PC-9 (cell line): Measurements from ENCODE around the gene NELFA. TPM values are rescaled to one million over a fixed set of nuclear protein-coding genes. Genes with fewer than 3 reads are reported as not detected.

Experiments used
- BruUV-seq: library from RNA; stranded (reverse); fragments of 400-500 nt; replicated peaks from 2 replicates; lab custom pipeline; 2021; lab: Mats Ljungman, UMichigan
- CTCF ChIA-PET: fragments of 300-600 bp; sonication (Branson Sonifier 250); formaldehyde crosslinking; loops from one replicate; lab custom pipeline; 2022; ENCODE audit warnings: antibody characterized with exemption; lab: Charles Lee
- POLR2A ChIA-PET: fragments of 300-600 bp; sonication (Branson Sonifier 250); formaldehyde crosslinking; loops from one replicate; lab custom pipeline; 2022; ENCODE audit warnings: antibody characterized with exemption; ENCODE audit not compliant: unreplicated experiment; lab: Charles Lee
- DNase-seq, 2 experiments: peaks; one replicate each; pipeline versions ENCODE4 v3.0.0 to v3.0.0-alpha.2; 2015 to 2022; ENCODE audit warnings: mixed read lengths in 1 of 2
- H2AFZ ChIP-seq: fragments of 200-600 bp; sonication (generic); 2 replicates; pipeline ENCODE4 v1.8.1; 2017; ENCODE audit warnings: antibody characterized with exemption
- H3F3A ChIP-seq: fragments of 200-600 bp; sonication (generic); 2 replicates; pipeline ENCODE4 v1.8.1; 2017; ENCODE audit warnings: antibody characterized with exemption, mild to moderate bottlenecking, low read depth; ENCODE audit not compliant: insufficient read depth
- H3K27ac ChIP-seq: fragments of 200-600 bp; sonication (generic); 2 replicates; pipeline ENCODE4 v1.6.1; 2016; ENCODE audit warnings: mixed run types
- H3K27me3 ChIP-seq: fragments of 200-600 bp; sonication (generic); 2 replicates; pipeline ENCODE4 v1.6.1; 2016; ENCODE audit warnings: low read depth, mixed run types; ENCODE audit not compliant: insufficient read depth
- H3K36me3 ChIP-seq: fragments of 200-600 bp; sonication (generic); 2 replicates; pipeline ENCODE4 v1.6.1; 2016; ENCODE audit warnings: low read depth, mixed run types
- H3K4me1 ChIP-seq: fragments of 200-600 bp; sonication (generic); replicated peaks from 2 replicates; pipeline ENCODE4 v1.6.1; 2016; ENCODE audit warnings: mixed run types; ENCODE audit not compliant: insufficient read depth
- H3K4me2 ChIP-seq: fragments of 200-600 bp; sonication (generic); 2 replicates; pipeline ENCODE4 v1.6.1; 2017; ENCODE audit warnings: mixed run types
- H3K4me3 ChIP-seq: fragments of 200-600 bp; sonication (generic); 2 replicates; pipeline ENCODE4 v1.6.1; 2016; ENCODE audit warnings: mixed run types
- H3K79me2 ChIP-seq: fragments of 200-600 bp; sonication (generic); 2 replicates; pipeline ENCODE4 v1.6.1; 2017; ENCODE audit warnings: low read depth, mixed run types
- H3K9me2 ChIP-seq: fragments of 200-600 bp; sonication (generic); 2 replicates; pipeline ENCODE4 v1.8.1; 2017; ENCODE audit warnings: mild to moderate bottlenecking; ENCODE audit not compliant: insufficient read depth
- H3K9me3 ChIP-seq: fragments of 200-600 bp; sonication (generic); 2 replicates; pipeline ENCODE4 v1.8.1; 2016; ENCODE audit warnings: low read depth; ENCODE audit not compliant: insufficient read depth
- H4K20me1 ChIP-seq: fragments of 200-600 bp; sonication (generic); 2 replicates; pipeline ENCODE4 v1.8.1; 2017; ENCODE audit not compliant: insufficient read depth
- EZH2 ChIP-seq: fragments of 200-600 bp; sonication (generic); IDR thresholded peaks from 2 replicates; pipeline ENCODE4 v1.8.0; 2017; ENCODE audit warnings: antibody characterized with exemption, low read depth
- intact Hi-C: fragments of 100-400 bp; cut with micrococcal nuclease; formaldehyde crosslinking; loops from one replicate; pipeline ENCODE4 v1.10.0; 2022; ENCODE audit not compliant: unreplicated experiment
- microRNA-seq: library from miRNA; unstranded; fragments of <30 nt; microRNA quantifications from one replicate; pipeline ENCODE4 v1.2.0, GENCODE V29; 2021; ENCODE audit warnings: borderline number of aligned reads, borderline replicate concordance
- total RNA-seq: library from RNA; stranded (reverse); gene quantifications from 2 replicates; pipeline ENCODE4 v1.2.3, GENCODE V29; 2021
- TF ChIP-seq, protein P1 (sequence below): fragments of 200-600 bp; sonication (generic); conservative IDR thresholded peaks from 2 replicates; pipeline ENCODE4 v1.6.1; 2017; ENCODE audit warnings: mixed run types, antibody characterized with exemption, mild to moderate bottlenecking, moderate library complexity

NELFA gene
- total RNA-seq, 1 experiment from 2014 or later: 52.4 TPM

DNA sequence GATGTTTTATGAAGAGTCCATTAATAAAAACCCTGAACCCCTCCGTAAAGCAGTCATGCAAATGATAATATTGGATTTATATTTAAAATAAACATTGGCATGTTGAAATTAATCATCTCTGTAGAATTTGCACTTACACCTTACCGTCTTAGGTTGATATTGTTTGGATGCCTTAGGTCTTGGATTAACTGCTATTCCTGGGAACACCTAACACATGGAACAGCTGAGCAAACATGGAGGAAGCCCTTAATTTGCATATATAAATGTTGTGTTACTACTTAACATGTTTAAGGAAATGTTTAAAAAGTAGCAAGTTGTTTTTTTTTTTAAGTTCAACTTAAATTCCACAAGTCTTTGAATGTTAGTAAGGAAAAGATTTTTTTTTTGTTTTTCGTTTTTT lies 75.1 kb downstream of the NELFA start:
- Histone ChIP-seq H3K9me2 (no peaks in the 10 kb centered on the region), H3K4me3 (no peak overlapping the region), H3K4me2 (no peak overlapping the region), H3K36me3 (0 out of 2 replicates have a peak, but pooled peaks cover 5% of the 10 kb centered on the region), H3F3A (peaks cover 6% of the 10 kb centered on the region), H3K79me2 (no peaks in the 10 kb centered on the region; the same call in 1 of the 2 replicates), H3K27ac (no peak overlapping the region), H4K20me1 (no peaks in the 10 kb centered on the region; the same call in 1 of the 2 replicates), H3K9me3 (no peaks in the 10 kb centered on the region), H3K27me3 (no peaks in the 10 kb centered on the region), H3K4me1 (0 out of 2 replicates have a peak, but pooled peaks cover 1% of the 10 kb centered on the region), H2AFZ (no peak overlapping the region)
- POLR2A ChIA-PET: no interaction called here
- intact Hi-C loops: no loop called here
- no TSS peak for BruUV-seq
- no peak for TF ChIP-seq EZH2
- TF ChIP-seq, protein P1, sequence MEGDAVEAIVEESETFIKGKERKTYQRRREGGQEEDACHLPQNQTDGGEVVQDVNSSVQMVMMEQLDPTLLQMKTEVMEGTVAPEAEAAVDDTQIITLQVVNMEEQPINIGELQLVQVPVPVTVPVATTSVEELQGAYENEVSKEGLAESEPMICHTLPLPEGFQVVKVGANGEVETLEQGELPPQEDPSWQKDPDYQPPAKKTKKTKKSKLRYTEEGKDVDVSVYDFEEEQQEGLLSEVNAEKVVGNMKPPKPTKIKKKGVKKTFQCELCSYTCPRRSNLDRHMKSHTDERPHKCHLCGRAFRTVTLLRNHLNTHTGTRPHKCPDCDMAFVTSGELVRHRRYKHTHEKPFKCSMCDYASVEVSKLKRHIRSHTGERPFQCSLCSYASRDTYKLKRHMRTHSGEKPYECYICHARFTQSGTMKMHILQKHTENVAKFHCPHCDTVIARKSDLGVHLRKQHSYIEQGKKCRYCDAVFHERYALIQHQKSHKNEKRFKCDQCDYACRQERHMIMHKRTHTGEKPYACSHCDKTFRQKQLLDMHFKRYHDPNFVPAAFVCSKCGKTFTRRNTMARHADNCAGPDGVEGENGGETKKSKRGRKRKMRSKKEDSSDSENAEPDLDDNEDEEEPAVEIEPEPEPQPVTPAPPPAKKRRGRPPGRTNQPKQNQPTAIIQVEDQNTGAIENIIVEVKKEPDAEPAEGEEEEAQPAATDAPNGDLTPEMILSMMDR: no peak
- no peak for DNase-seq
- CTCF ChIA-PET: no interaction called here

DNA sequence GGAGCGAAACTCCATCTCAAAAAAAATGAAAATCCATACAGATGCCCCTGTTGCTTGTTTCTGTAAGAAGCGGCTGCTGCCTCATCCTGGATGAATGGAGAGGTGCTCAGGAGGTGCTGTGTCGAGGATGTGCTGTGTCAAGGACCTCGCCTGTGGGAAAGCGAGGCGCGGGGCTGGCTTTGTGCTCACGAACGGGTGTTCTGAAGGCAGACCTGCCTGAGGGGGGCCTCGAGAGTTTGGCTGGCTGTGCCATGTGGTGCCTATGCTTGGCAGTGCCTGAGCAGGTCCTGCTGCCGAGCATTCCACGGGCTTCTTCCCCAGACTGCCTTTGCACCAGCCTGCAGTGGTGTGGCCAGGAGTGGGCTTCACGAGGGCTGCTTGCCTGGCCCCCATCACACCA lies 76.0 kb downstream of the NELFA start:
- intact Hi-C loops: no loop called here
- Histone ChIP-seq H2AFZ (no peak overlapping the region), H3K27me3 (no peaks in the 10 kb centered on the region), H3K27ac (no peak overlapping the region), H3F3A (peaks cover 4% of the 10 kb centered on the region; the same call in 1 of the 2 replicates), H3K4me2 (no peak overlapping the region), H3K9me3 (no peaks in the 10 kb centered on the region), H3K79me2 (0 out of 2 replicates have a peak, but pooled peaks cover 4% of the 10 kb centered on the region), H3K4me3 (no peak overlapping the region), H3K36me3 (peaks cover 5% of the 10 kb centered on the region; the same call in 1 of the 2 replicates), H4K20me1 (no peaks in the 10 kb centered on the region; the same call in none of the 2 replicates), H3K4me1 (peaks cover 7% of the 10 kb centered on the region; the same call in 1 of the 2 replicates), H3K9me2 (no peaks in the 10 kb centered on the region)
- CTCF ChIA-PET: no interaction called here
- no TSS peak for BruUV-seq
- POLR2A ChIA-PET: no interaction called here
- DNase-seq: no peak
- no peak for TF ChIP-seq EZH2
- TF ChIP-seq, protein P1: no peak

Small RNA genes lying within 50 kb of the gene (microRNA-seq; reads per million reads assigned to microRNA genes)
- gene MIR943: 2.0 reads per million

Other genes with a start within 250 kb of the NELFA start
- gene FGFR3, start 215.7 kb downstream of the NELFA start, total RNA-seq: 8.2 and 10.6 TPM in 2 replicates
- gene LETM1, start 152.8 kb downstream of the NELFA start, total RNA-seq: 44.5 and 58.9 TPM in 2 replicates
- gene NSD2, start 137.6 kb downstream of the NELFA start, total RNA-seq: 176 and 186 TPM in 2 replicates
- gene NAT8L, start 50.4 kb upstream of the NELFA start, total RNA-seq: 2.1 and 4.1 TPM in 2 replicates
- 15.8 and 16.2 TPM in 2 replicates for gene HAUS3, start 233.1 kb upstream of the NELFA start, total RNA-seq
- 0.18 and 1.3 TPM in 2 replicates for gene POLN, start 233.1 kb upstream of the NELFA start, total RNA-seq